Measurements from ENCODE around the gene KRTAP10-12. TPM values are rescaled to one million over a fixed set of nuclear protein-coding genes. Genes with fewer than 3 reads are reported as not detected.

Gene KRTAP10-12
- total and polyA plus RNA-seq, 11 donors = not detected

GRCh38 chr21:44718093-44718492 is 21.1 kb downstream of the KRTAP10-12 start:
- WGBS, 4 donors = 62 to 67% (median 66%) methylated on average over 2 of the region's 2 CpGs
- H3K36me3 ChIP-seq = no peaks in the 10 kb centered on the region
- H3K4me1 ChIP-seq = peaks cover 0 to 3% (median 0%) of the 10 kb centered on the region in 12 donors

DNA sequence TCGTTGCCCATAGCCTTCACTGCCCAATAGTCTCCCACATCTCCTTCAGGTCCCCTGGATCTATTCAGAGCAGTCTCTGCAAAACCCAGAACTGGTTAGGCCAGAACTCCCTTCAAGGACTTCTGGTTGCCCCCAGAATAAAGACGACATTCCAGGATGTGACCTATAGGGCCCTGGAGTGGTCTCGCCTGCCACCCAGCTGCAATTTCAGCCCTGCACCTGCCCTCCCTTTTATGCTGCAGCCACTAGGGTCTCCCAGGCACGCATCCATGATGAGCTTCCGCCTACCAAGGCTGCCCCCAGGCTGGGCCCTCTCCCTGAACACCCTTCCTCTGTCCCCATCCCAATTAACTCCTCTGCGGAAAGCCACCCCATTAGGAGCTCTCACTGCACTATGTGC is 21.6 kb downstream of the KRTAP10-12 start:
- Histone ChIP-seq H3K4me3 (no peak overlapping the region), H3K4me1 (peaks cover 0 to 7% (median 0%) of the 10 kb centered on the region in 12 donors), H3K27ac (no peak overlapping the region), H3K36me3 (no peaks in the 10 kb centered on the region), H3K9me3 (no peaks in the 10 kb centered on the region), H3K27me3 (peaks cover 5 to 57% (median 16%) of the 10 kb centered on the region in 9 donors)
- DNase-seq (no peak), ATAC-seq (no peak)
- 64 to 74% (median 72%) methylated on average over 6 of the region's 6 CpGs for WGBS, 4 donors
- TF ChIP-seq POLR2A (IDR thresholded peaks at IDR 0.05) = no peak
- TF ChIP-seq, protein P1, sequence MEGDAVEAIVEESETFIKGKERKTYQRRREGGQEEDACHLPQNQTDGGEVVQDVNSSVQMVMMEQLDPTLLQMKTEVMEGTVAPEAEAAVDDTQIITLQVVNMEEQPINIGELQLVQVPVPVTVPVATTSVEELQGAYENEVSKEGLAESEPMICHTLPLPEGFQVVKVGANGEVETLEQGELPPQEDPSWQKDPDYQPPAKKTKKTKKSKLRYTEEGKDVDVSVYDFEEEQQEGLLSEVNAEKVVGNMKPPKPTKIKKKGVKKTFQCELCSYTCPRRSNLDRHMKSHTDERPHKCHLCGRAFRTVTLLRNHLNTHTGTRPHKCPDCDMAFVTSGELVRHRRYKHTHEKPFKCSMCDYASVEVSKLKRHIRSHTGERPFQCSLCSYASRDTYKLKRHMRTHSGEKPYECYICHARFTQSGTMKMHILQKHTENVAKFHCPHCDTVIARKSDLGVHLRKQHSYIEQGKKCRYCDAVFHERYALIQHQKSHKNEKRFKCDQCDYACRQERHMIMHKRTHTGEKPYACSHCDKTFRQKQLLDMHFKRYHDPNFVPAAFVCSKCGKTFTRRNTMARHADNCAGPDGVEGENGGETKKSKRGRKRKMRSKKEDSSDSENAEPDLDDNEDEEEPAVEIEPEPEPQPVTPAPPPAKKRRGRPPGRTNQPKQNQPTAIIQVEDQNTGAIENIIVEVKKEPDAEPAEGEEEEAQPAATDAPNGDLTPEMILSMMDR (IDR thresholded peaks at IDR 0.05) = no peak
- intact Hi-C loops (cut with DNase I) = loop anchor here in 1 of 10 donors (10.0 kb wide), 1 partner anchor 94 kb away; the partner anchor contains the start of gene KRTAP10-9

More at GRCh38 chr21:44718093-44718492, 21.1 kb downstream of the KRTAP10-12 start:
- ATAC-seq (no peak), DNase-seq (no peak)
- H3K9me3 ChIP-seq = no peaks in the 10 kb centered on the region
- no peak for TF ChIP-seq POLR2A (IDR thresholded peaks at IDR 0.05)
- TF ChIP-seq, protein P1 (IDR thresholded peaks at IDR 0.05) = no peak
- no peak overlapping the region for H3K4me3 ChIP-seq
- H3K27ac ChIP-seq = no peak overlapping the region
- H3K27me3 ChIP-seq = peaks cover 2 to 57% (median 20%) of the 10 kb centered on the region in 9 donors
- intact Hi-C loops (cut with DNase I) = loop anchor here in 1 of 10 donors (10.0 kb wide), 1 partner anchor 93 kb away; the partner anchor contains the start of gene KRTAP10-9

DNA sequence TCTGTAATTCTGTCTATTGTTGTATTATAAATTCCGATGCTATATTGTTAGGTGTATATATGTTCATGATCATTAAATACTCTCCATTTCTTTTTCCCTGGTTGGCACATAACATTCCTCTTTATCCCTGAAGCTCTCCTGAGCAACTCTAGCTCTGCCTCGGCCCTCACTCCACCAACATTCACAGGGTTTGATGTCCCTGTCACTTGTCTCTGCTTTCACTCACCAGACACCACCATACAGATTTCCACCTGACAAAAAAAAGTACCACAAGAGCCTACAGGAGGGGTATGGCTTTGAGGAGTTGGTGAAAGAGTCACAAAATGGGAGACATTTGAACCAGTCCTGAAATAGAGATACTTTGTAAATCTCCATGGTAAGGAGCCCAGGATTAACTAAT is 23.2 kb downstream of the KRTAP10-12 start:
- Histone ChIP-seq H3K36me3 (no peaks in the 10 kb centered on the region), H3K9me3 (no peaks in the 10 kb centered on the region), H3K27ac (peak overlapping the region in 2 of 12 donors; percentile 13 to 39), H3K27me3 (peaks cover 10 to 59% (median 17%) of the 10 kb centered on the region in 9 donors), H3K4me1 (peaks cover 0 to 11% (median 0%) of the 10 kb centered on the region in 12 donors), H3K4me3 (no peak overlapping the region)
- WGBS, 4 donors = 48 to 61% (median 52%) methylated on average over 2 of the region's 2 CpGs
- peak; percentile 47 to 86 (median 78) for ATAC-seq
- intact Hi-C loops (cut with DNase I) = loop anchor here in 1 of 10 donors (10.0 kb wide), 1 partner anchor 55 kb away; the partner anchor contains the start of gene KRTAP12-2
- TF ChIP-seq, protein P1 (IDR thresholded peaks at IDR 0.05) = no peak
- no peak for TF ChIP-seq POLR2A (IDR thresholded peaks at IDR 0.05)
- DNase-seq = no peak

- WGBS, 4 donors = 56 to 73% (median 63%) methylated on average over 5 of the region's 5 CpGs
- peaks cover 10 to 56% (median 23%) of the 10 kb centered on the region in 9 donors for H3K27me3 ChIP-seq
- intact Hi-C loops (cut with DNase I) = loop anchor here in 1 of 10 donors (10.0 kb wide), 1 partner anchor 58 kb away; the partner anchor contains the start of gene KRTAP12-2
Measured at GRCh38 chr21:44722731-44723130, 25.8 kb downstream of the KRTAP10-12 start.

More at GRCh38 chr21:44722731-44723130, 25.8 kb downstream of the KRTAP10-12 start:
- Histone ChIP-seq H3K27ac (no peak overlapping the region), H3K9me3 (no peaks in the 10 kb centered on the region), H3K4me1 (peaks cover 0 to 11% (median 0%) of the 10 kb centered on the region in 12 donors), H3K36me3 (no peaks in the 10 kb centered on the region), H3K4me3 (no peak overlapping the region)
- ATAC-seq (no peak), DNase-seq (no peak)
- TF ChIP-seq, protein P1 (IDR thresholded peaks at IDR 0.05) = no peak
- TF ChIP-seq POLR2A (IDR thresholded peaks at IDR 0.05) = no peak

All from heart left ventricle (tissue), 16 donors.